GM20000 (cell line): ENCODE measurements around the gene LRRN4CL.

Experiments used
- DNase-seq: peaks from one replicate; pipeline ENCODE4 v3.0.0; 2012; ENCODE audit warnings: low spot score
- CTCF ChIP-seq: IDR thresholded peaks from 2 replicates; pipeline ENCODE4 v1.5.1; 2012; ENCODE audit warnings: mild to moderate bottlenecking, control low read depth; ENCODE audit errors: extremely low read depth, missing control alignments

Gene LRRN4CL

GRCh38 chr11:62709247-62710000 is 20.1 kb upstream of the LRRN4CL start:
- no peak for TF ChIP-seq CTCF
- peak; percentile 92 for DNase-seq

- no peak for TF ChIP-seq CTCF
- DNase-seq = no peak
These were observed 19.5 kb upstream of the LRRN4CL start for GRCh38 chr11:62708793-62709192.

- TF ChIP-seq CTCF = no peak
- DNase-seq = no peak
These were observed 19.1 kb upstream of the LRRN4CL start for GRCh38 chr11:62708392-62708791.

GRCh38 chr11:62707277-62707861 is 18.0 kb upstream of the LRRN4CL start, which contains the start of the genes BSCL2 and GNG3:
Gene BSCL2 (minus strand): TSS chr11:62707424. CDS start chr11:62707195, 229 bp downstream.
Gene GNG3 (plus strand): TSS chr11:62707676. CDS start chr11:62708296, 620 bp downstream.
- no peak for TF ChIP-seq CTCF
- DNase-seq = no peak

- DNase-seq = no peak
- no peak for TF ChIP-seq CTCF
These were observed 17.5 kb upstream of the LRRN4CL start for GRCh38 chr11:62706850-62707247.

GRCh38 chr11:62705880-62706849 is 16.8 kb upstream of the LRRN4CL start:
- DNase-seq = peak; percentile 95
- TF ChIP-seq CTCF = no peak
